ENCODE data around the gene GDPD4. TPM values are rescaled to one million over a fixed set of nuclear protein-coding genes. Genes with fewer than 3 reads are reported as not detected.
A peak's percentile ranks its signal among the peaks of the same experiment; 100 is the strongest.
"Not testable (repeated sequence)": the region's sequence is repeated elsewhere in the genome, so short reads cannot be mapped to it uniquely, and the experiment has no call there.

The GDPD4 gene
- total and polyA plus RNA-seq, 4 donors = 0.08 to 1.1 TPM; not detected in 2

- Histone ChIP-seq H3K4me1 (ENCODE audit: control insufficient read depth in 4 of 4, insufficient read depth in 4 of 4, low read length in 3 of 4) (no peaks in the 10 kb centered on the region), H3K9ac (ENCODE audit: low read depth in 1 of 2, low read length in 2 of 2) (no peak overlapping the region), H3K36me3 (ENCODE audit: control insufficient read depth in 4 of 4, insufficient read depth in 3 of 4, low read depth in 1 of 4, low read length in 3 of 4) (no peaks in the 10 kb centered on the region), H3K9me3 (ENCODE audit: control insufficient read depth in 4 of 4, low read length in 3 of 4) (no peaks in the 10 kb centered on the region), H3K27me3 (ENCODE audit: control insufficient read depth in 4 of 4, insufficient read depth in 4 of 4, low read length in 3 of 4) (no peaks in the 10 kb centered on the region), H3K4me3 (ENCODE audit: low read depth in 1 of 3, low read length in 3 of 3) (no peak overlapping the region), H3K27ac (ENCODE audit: low read depth in 1 of 2, low read length in 2 of 2) (no peak overlapping the region)
- WGBS = 43% methylated on average over 3 of the region's 3 CpGs
- TF ChIP-seq HNF4A (conservative IDR thresholded peaks at IDR 0.05) (peak; percentile 44 to 51), JUND (IDR thresholded peaks at IDR 0.05) (no peak), SP1 (IDR thresholded peaks at IDR 0.05) (peak; percentile 34), RAD21 (IDR thresholded peaks at IDR 0.05) (peak in 1 of 2 donors; percentile 36), TAF1 (conservative IDR thresholded peaks at IDR 0.05) (no peak), RXRA (IDR thresholded peaks at IDR 0.05) (peak in 1 of 2 donors; percentile 10)
- no peak for DNase-seq (ENCODE audit: low spot score)
Measured at GRCh38 chr11:77302752-77303151, 1.3 kb upstream of the GDPD4 start.

GRCh38 chr11:77300695-77301094 is 791 bp downstream of the GDPD4 start:
- no peak for TF ChIP-seq TAF1 (conservative IDR thresholded peaks at IDR 0.05)
- no peak for TF ChIP-seq NR2F2 (IDR thresholded peaks at IDR 0.05)
- TF ChIP-seq, protein P1, sequence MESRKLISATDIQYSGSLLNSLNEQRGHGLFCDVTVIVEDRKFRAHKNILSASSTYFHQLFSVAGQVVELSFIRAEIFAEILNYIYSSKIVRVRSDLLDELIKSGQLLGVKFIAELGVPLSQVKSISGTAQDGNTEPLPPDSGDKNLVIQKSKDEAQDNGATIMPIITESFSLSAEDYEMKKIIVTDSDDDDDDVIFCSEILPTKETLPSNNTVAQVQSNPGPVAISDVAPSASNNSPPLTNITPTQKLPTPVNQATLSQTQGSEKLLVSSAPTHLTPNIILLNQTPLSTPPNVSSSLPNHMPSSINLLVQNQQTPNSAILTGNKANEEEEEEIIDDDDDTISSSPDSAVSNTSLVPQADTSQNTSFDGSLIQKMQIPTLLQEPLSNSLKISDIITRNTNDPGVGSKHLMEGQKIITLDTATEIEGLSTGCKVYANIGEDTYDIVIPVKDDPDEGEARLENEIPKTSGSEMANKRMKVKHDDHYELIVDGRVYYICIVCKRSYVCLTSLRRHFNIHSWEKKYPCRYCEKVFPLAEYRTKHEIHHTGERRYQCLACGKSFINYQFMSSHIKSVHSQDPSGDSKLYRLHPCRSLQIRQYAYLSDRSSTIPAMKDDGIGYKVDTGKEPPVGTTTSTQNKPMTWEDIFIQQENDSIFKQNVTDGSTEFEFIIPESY (IDR thresholded peaks at IDR 0.05) = no peak
- TF ChIP-seq, protein P2, sequence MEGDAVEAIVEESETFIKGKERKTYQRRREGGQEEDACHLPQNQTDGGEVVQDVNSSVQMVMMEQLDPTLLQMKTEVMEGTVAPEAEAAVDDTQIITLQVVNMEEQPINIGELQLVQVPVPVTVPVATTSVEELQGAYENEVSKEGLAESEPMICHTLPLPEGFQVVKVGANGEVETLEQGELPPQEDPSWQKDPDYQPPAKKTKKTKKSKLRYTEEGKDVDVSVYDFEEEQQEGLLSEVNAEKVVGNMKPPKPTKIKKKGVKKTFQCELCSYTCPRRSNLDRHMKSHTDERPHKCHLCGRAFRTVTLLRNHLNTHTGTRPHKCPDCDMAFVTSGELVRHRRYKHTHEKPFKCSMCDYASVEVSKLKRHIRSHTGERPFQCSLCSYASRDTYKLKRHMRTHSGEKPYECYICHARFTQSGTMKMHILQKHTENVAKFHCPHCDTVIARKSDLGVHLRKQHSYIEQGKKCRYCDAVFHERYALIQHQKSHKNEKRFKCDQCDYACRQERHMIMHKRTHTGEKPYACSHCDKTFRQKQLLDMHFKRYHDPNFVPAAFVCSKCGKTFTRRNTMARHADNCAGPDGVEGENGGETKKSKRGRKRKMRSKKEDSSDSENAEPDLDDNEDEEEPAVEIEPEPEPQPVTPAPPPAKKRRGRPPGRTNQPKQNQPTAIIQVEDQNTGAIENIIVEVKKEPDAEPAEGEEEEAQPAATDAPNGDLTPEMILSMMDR (IDR thresholded peaks at IDR 0.05; ENCODE audit: low read depth, low read length, missing input control) = no peak
- TF ChIP-seq, protein P3, sequence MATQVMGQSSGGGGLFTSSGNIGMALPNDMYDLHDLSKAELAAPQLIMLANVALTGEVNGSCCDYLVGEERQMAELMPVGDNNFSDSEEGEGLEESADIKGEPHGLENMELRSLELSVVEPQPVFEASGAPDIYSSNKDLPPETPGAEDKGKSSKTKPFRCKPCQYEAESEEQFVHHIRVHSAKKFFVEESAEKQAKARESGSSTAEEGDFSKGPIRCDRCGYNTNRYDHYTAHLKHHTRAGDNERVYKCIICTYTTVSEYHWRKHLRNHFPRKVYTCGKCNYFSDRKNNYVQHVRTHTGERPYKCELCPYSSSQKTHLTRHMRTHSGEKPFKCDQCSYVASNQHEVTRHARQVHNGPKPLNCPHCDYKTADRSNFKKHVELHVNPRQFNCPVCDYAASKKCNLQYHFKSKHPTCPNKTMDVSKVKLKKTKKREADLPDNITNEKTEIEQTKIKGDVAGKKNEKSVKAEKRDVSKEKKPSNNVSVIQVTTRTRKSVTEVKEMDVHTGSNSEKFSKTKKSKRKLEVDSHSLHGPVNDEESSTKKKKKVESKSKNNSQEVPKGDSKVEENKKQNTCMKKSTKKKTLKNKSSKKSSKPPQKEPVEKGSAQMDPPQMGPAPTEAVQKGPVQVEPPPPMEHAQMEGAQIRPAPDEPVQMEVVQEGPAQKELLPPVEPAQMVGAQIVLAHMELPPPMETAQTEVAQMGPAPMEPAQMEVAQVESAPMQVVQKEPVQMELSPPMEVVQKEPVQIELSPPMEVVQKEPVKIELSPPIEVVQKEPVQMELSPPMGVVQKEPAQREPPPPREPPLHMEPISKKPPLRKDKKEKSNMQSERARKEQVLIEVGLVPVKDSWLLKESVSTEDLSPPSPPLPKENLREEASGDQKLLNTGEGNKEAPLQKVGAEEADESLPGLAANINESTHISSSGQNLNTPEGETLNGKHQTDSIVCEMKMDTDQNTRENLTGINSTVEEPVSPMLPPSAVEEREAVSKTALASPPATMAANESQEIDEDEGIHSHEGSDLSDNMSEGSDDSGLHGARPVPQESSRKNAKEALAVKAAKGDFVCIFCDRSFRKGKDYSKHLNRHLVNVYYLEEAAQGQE (IDR thresholded peaks at IDR 0.05) = no peak
- no peak for TF ChIP-seq GABPA (IDR thresholded peaks at IDR 0.05 in 1 of 2, conservative IDR thresholded peaks at IDR 0.05 in 1 of 2)
- TF ChIP-seq EGR1 (IDR thresholded peaks at IDR 0.05; ENCODE audit: low read depth in 2 of 2) = no peak
- no peak for TF ChIP-seq JUND (IDR thresholded peaks at IDR 0.05)
- no peak for TF ChIP-seq FOXA1 (IDR thresholded peaks at IDR 0.05)
- TF ChIP-seq RAD21 (IDR thresholded peaks at IDR 0.05) = no peak
- no peak for TF ChIP-seq HNF4A (conservative IDR thresholded peaks at IDR 0.05)
- no peak for TF ChIP-seq SP1 (IDR thresholded peaks at IDR 0.05)
- TF ChIP-seq YY1 (IDR thresholded peaks at IDR 0.05) = no peak
- no peak for TF ChIP-seq RXRA (IDR thresholded peaks at IDR 0.05)
- Histone ChIP-seq H3K9ac (ENCODE audit: low read depth in 1 of 2, low read length in 2 of 2) (no peak overlapping the region), H3K4me1 (ENCODE audit: control insufficient read depth in 4 of 4, insufficient read depth in 4 of 4, low read length in 3 of 4) (no peaks in the 10 kb centered on the region), H3K9me3 (ENCODE audit: control insufficient read depth in 4 of 4, low read length in 3 of 4) (no peaks in the 10 kb centered on the region), H3K27me3 (ENCODE audit: control insufficient read depth in 4 of 4, insufficient read depth in 4 of 4, low read length in 3 of 4) (no peaks in the 10 kb centered on the region), H3K27ac (ENCODE audit: low read depth in 1 of 2, low read length in 2 of 2) (no peak overlapping the region), H3K36me3 (ENCODE audit: control insufficient read depth in 4 of 4, insufficient read depth in 3 of 4, low read depth in 1 of 4, low read length in 3 of 4) (no peaks in the 10 kb centered on the region), H3K4me3 (ENCODE audit: low read depth in 1 of 3, low read length in 3 of 3) (no peak overlapping the region)
- DNase-seq (ENCODE audit: low spot score) = no peak
- 70% methylated on average over 5 of the region's 5 CpGs for WGBS

DNA sequence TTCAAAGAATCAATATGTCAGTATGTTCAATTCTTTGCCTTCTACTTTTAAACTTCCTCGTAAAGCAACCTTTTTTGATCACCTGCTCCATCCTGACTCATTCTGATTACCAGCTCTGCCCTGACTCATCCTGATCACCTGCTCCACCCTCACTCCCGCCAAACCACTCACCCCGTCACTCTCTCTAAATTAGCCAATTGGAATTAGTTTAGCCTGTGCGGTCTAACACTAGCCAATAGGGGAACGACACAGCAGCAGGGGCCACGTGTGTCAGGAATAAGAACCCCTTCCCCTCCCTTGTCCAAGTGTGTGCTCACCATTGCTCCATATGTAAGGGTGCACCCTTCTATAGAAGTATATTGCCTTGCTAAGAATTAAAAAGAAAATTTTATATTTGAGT is 1.5 kb downstream of the GDPD4 start:
- H3K27ac ChIP-seq (ENCODE audit: low read depth in 1 of 2, low read length in 2 of 2); H3K9me3 ChIP-seq (ENCODE audit: control insufficient read depth in 4 of 4, low read length in 3 of 4); H3K27me3 ChIP-seq (ENCODE audit: control insufficient read depth in 4 of 4, insufficient read depth in 4 of 4, low read length in 3 of 4); H3K4me3 ChIP-seq (ENCODE audit: low read depth in 1 of 3, low read length in 3 of 3); H3K36me3 ChIP-seq (ENCODE audit: control insufficient read depth in 4 of 4, insufficient read depth in 3 of 4, low read depth in 1 of 4, low read length in 3 of 4); H3K9ac ChIP-seq (ENCODE audit: low read depth in 1 of 2, low read length in 2 of 2); H3K4me1 ChIP-seq (ENCODE audit: control insufficient read depth in 4 of 4, insufficient read depth in 4 of 4, low read length in 3 of 4); DNase-seq (ENCODE audit: low spot score): not testable (repeated sequence)
- 89% methylated on average over 6 of the region's 6 CpGs for WGBS

All from liver (tissue), 9 donors.